Uterus (tissue), 2 donors: Measurements from ENCODE around the gene SVIL.

Experiments used
- POLR2A ChIP-seq, 2 donors: fragments of 450-650 bp; IDR thresholded peaks; one replicate each; pipeline ENCODE4 v1.6.1; 2016; ENCODE audit warnings: antibody characterized with exemption in 2 of 2, mild to moderate bottlenecking in 1 of 2, moderate library complexity in 1 of 2
- TF ChIP-seq, protein P1 (sequence below), 4 experiments: fragments of 200-600 bp in 2 of 4; fragments of 450-650 bp in 2 of 4; sonication (generic) in 2 of 4; IDR thresholded peaks; one replicate each; pipeline ENCODE4 v1.5.1; 2016 to 2019; ENCODE audit warnings: antibody characterized with exemption in 4 of 4, mild to moderate bottlenecking in 2 of 4, moderate library complexity in 1 of 4

DNA sequence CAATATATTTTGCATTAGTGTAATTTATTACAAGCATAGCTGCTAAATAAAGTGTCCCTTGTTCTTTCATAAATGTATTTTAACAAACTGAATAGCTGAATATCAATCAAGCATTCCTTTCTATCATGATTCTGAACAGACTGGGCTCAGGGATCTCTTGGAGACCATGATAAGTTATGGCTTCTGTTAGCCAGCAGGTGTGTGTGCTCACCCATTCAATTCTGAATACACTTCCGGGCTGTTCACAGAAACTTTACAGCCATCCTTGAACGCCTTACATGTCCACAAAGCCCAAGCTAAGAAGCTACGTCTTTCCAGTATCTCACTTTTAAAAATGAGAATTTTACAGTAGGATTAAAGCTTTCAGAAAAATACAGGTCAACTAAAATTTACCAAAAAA, 115.1 kb downstream of the SVIL start:
- TF ChIP-seq, protein P1, sequence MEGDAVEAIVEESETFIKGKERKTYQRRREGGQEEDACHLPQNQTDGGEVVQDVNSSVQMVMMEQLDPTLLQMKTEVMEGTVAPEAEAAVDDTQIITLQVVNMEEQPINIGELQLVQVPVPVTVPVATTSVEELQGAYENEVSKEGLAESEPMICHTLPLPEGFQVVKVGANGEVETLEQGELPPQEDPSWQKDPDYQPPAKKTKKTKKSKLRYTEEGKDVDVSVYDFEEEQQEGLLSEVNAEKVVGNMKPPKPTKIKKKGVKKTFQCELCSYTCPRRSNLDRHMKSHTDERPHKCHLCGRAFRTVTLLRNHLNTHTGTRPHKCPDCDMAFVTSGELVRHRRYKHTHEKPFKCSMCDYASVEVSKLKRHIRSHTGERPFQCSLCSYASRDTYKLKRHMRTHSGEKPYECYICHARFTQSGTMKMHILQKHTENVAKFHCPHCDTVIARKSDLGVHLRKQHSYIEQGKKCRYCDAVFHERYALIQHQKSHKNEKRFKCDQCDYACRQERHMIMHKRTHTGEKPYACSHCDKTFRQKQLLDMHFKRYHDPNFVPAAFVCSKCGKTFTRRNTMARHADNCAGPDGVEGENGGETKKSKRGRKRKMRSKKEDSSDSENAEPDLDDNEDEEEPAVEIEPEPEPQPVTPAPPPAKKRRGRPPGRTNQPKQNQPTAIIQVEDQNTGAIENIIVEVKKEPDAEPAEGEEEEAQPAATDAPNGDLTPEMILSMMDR (IDR thresholded peaks at IDR 0.05) = no peak
- TF ChIP-seq POLR2A (IDR thresholded peaks at IDR 0.05) = no peak
